HG03025 (cell line): Measurements from ENCODE around the gene CNPY1.
"Not testable (repeated sequence)": the region's sequence is repeated elsewhere in the genome, so short reads cannot be mapped to it uniquely, and the experiment has no call there.

Experiments used
- ATAC-seq: cut with Tn5 transposase; IDR thresholded peaks from one replicate; pipeline ENCODE4 v1.9.1; 2021; ENCODE audit warnings: mild to moderate bottlenecking, moderate library complexity; ENCODE audit not compliant: unreplicated experiment, low FRiP score

CNPY1 gene

GRCh38 chr7:155579565-155579964 is 33.2 kb upstream of the CNPY1 start:
- ATAC-seq = no peak

- ATAC-seq = no peak
Measured at GRCh38 chr7:155578016-155578415, 31.7 kb upstream of the CNPY1 start.

- ATAC-seq = no peak
Measured at GRCh38 chr7:155577509-155577905, 31.1 kb upstream of the CNPY1 start.

- ATAC-seq = no peak
Measured at GRCh38 chr7:155576900-155577508, 30.6 kb upstream of the CNPY1 start.

- no peak for ATAC-seq
Measured at GRCh38 chr7:155576416-155576815, 30.1 kb upstream of the CNPY1 start.

GRCh38 chr7:155574556-155575290 is 28.4 kb upstream of the CNPY1 start:
- no peak for ATAC-seq

GRCh38 chr7:155571581-155572345 is 25.4 kb upstream of the CNPY1 start:
- ATAC-seq = no peak

GRCh38 chr7:155570991-155571390 is 24.6 kb upstream of the CNPY1 start:
- no peak for ATAC-seq

- ATAC-seq = no peak
Measured at GRCh38 chr7:155570171-155570958, 24.0 kb upstream of the CNPY1 start.

GRCh38 chr7:155569681-155570080 is 23.3 kb upstream of the CNPY1 start:
- ATAC-seq = no peak

- no peak for ATAC-seq
Measured at GRCh38 chr7:155568842-155569494, 22.6 kb upstream of the CNPY1 start.

- no peak for ATAC-seq
Measured at GRCh38 chr7:155568333-155568660, 21.9 kb upstream of the CNPY1 start.

GRCh38 chr7:155567646-155568332 is 21.4 kb upstream of the CNPY1 start:
- no peak for ATAC-seq

- ATAC-seq = no peak
Measured at GRCh38 chr7:155566011-155566836, 19.9 kb upstream of the CNPY1 start.

- ATAC-seq = no peak
Measured at GRCh38 chr7:155565596-155565995, 19.2 kb upstream of the CNPY1 start.

- not testable (repeated sequence) for ATAC-seq
Measured at GRCh38 chr7:155562976-155563375, 16.6 kb upstream of the CNPY1 start.

- no peak for ATAC-seq
Measured at GRCh38 chr7:155562106-155562505, 15.7 kb upstream of the CNPY1 start.

- ATAC-seq = no peak
Measured at GRCh38 chr7:155560982-155561686, 14.8 kb upstream of the CNPY1 start.
